ENCODE measurements around the gene AP2S1. TPM values are rescaled to one million over a fixed set of nuclear protein-coding genes. Genes with fewer than 3 reads are reported as not detected.
"Not testable (repeated sequence)": the region's sequence is repeated elsewhere in the genome, so short reads cannot be mapped to it uniquely, and the experiment has no call there.

The AP2S1 gene
- polyA plus RNA-seq, 2 of the 4 experiments (the other 2 are of a cell fraction), result 150 to 329 TPM

- TF ChIP-seq NPAS2 (CRISPR knock-in tag; IDR thresholded peaks at IDR 0.05; ENCODE audit: borderline replicate concordance) (no peak), CEBPB (IDR thresholded peaks at IDR 0.05) (no peak)
Observed at GRCh38 chr19:46806656-46807055, 44.0 kb downstream of the AP2S1 start (continued).

- H3K9me3 ChIP-seq; ATAC-seq; H3K4me3 ChIP-seq; H3K27ac ChIP-seq; H3K4me2 ChIP-seq; FAIRE-seq; DNase-seq (ENCODE audit: low read depth in 1 of 2, low spot score in 1 of 2): not testable (repeated sequence)
- POLR2A ChIA-PET, result interaction anchor here (0.9 to 3.6 kb wide), 2 partner anchors 16 to 17 kb away, joined by 3 to 15 read pairs; partner anchors contain the start of gene SLC1A5
- CTCF ChIA-PET, result interaction anchor here (0.7 to 5.4 kb wide), 9 partner anchors 9 to 198 kb away, joined by 3 to 25 read pairs (median 10); no protein-coding TSS in a partner anchor
- peaks cover 12% of the 10 kb centered on the region; the same call in 2 of the 3 replicates for H3K4me1 ChIP-seq
- 79% methylated on average over 4 of the region's 4 CpGs for WGBS (ENCODE audit: missing lambda C conversion rate)
Observed at GRCh38 chr19:46804432-46804831, 46.2 kb downstream of the AP2S1 start.

DNA sequence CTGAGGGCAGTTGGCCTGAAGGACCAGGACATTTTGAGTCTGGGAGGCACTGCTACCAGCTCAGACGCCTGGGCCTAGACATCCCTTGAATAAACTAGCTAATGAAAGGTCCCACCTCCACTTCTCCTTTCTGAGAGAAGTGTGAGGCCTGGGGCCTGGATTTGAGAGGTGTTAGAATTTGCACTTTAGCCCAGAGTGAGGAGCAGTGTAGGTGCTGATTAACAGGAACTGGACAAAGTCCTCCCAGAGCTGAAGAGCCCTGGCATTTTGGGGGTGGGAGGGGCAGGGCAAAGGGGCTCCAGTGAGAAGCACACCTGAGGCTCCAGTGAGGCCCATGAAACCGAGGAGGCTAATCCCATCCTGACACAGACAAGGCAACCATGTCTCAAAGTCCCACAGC, 47.1 kb downstream of the AP2S1 start:
- Histone ChIP-seq H3K4me2 (no peak overlapping the region), H3K4me1 (peaks cover 12% of the 10 kb centered on the region; the same call in 2 of the 3 replicates), H3K4me3 (no peak overlapping the region), H3K9me3 (no peaks in the 10 kb centered on the region), H3K27ac (peak overlapping the region in 1 of 2 experiments; percentile 47; a peak in 3 of 6 replicates)
- POLR2A ChIA-PET, result interaction anchor here (0.6 kb wide), 1 partner anchor 16 kb away, joined by 3 read pairs; no protein-coding TSS in a partner anchor
- CTCF ChIA-PET, result interaction anchor here (1.0 to 5.4 kb wide), 6 partner anchors 19 to 55 kb away, joined by 3 to 25 read pairs (median 5); no protein-coding TSS in a partner anchor
- no peak for DNase-seq (ENCODE audit: low read depth in 1 of 2, low spot score in 1 of 2)
- TF ChIP-seq EP300 (IDR thresholded peaks at IDR 0.05), result no peak
- TF ChIP-seq HDAC2 (IDR thresholded peaks at IDR 0.05), result no peak
- TF ChIP-seq MAX (IDR thresholded peaks at IDR 0.05), result no peak
- TF ChIP-seq, protein P1, sequence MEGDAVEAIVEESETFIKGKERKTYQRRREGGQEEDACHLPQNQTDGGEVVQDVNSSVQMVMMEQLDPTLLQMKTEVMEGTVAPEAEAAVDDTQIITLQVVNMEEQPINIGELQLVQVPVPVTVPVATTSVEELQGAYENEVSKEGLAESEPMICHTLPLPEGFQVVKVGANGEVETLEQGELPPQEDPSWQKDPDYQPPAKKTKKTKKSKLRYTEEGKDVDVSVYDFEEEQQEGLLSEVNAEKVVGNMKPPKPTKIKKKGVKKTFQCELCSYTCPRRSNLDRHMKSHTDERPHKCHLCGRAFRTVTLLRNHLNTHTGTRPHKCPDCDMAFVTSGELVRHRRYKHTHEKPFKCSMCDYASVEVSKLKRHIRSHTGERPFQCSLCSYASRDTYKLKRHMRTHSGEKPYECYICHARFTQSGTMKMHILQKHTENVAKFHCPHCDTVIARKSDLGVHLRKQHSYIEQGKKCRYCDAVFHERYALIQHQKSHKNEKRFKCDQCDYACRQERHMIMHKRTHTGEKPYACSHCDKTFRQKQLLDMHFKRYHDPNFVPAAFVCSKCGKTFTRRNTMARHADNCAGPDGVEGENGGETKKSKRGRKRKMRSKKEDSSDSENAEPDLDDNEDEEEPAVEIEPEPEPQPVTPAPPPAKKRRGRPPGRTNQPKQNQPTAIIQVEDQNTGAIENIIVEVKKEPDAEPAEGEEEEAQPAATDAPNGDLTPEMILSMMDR (IDR thresholded peaks at IDR 0.05), result no peak
- 51% methylated on average over 2 of the region's 2 CpGs for WGBS (ENCODE audit: missing lambda C conversion rate)
- no peak for FAIRE-seq
- no peak; a peak in 1 of 6 replicates for ATAC-seq

- DNase-seq (ENCODE audit: low read depth in 1 of 2, low spot score in 1 of 2) (no peak), ATAC-seq (peak; percentile 23 to 34; a peak in 2 of 6 replicates), FAIRE-seq (no peak)
- 89% methylated on average over 5 of the region's 5 CpGs for WGBS (ENCODE audit: missing lambda C conversion rate)
- Histone ChIP-seq H3K4me2 (no peak overlapping the region), H3K9me3 (no peaks in the 10 kb centered on the region), H3K4me1 (peaks cover 12% of the 10 kb centered on the region; the same call in 2 of the 3 replicates), H3K27ac (no peak overlapping the region), H3K4me3 (no peak overlapping the region)
- CTCF ChIA-PET, result interaction anchor here (0.6 to 5.4 kb wide), 6 partner anchors 26 to 519 kb away, joined by 3 to 25 read pairs (median 3); no protein-coding TSS in a partner anchor
- TF ChIP-seq CBX2 (IDR thresholded peaks at IDR 0.05; ENCODE audit: borderline replicate concordance, low read depth), result no peak
- no peak for TF ChIP-seq RAD21 (conservative IDR thresholded peaks at IDR 0.05 in 1 of 2, IDR thresholded peaks at IDR 0.05 in 1 of 2)
- POLR2A ChIA-PET, result no interaction called here
Observed at GRCh38 chr19:46802152-46802551, 48.5 kb downstream of the AP2S1 start.

- FAIRE-seq (no peak), DNase-seq (ENCODE audit: low read depth in 1 of 2, low spot score in 1 of 2) (no peak), ATAC-seq (no peak)
- WGBS (ENCODE audit: missing lambda C conversion rate), result 89% methylated on average over 2 of the region's 2 CpGs
- Histone ChIP-seq H3K4me3 (no peak overlapping the region), H3K4me1 (peaks cover 23% of the 10 kb centered on the region), H3K27ac (no peak overlapping the region), H3K9me3 (no peaks in the 10 kb centered on the region), H3K4me2 (no peak overlapping the region)
- TF ChIP-seq RAD21 (conservative IDR thresholded peaks at IDR 0.05 in 1 of 2, IDR thresholded peaks at IDR 0.05 in 1 of 2), result no peak
- no peak for TF ChIP-seq CHD4 (IDR thresholded peaks at IDR 0.05; ENCODE audit: borderline replicate concordance)
- no peak for TF ChIP-seq ZSCAN20 (CRISPR knock-in tag; IDR thresholded peaks at IDR 0.05)
- no peak for TF ChIP-seq POLR2AphosphoS2 (conservative IDR thresholded peaks at IDR 0.05; ENCODE audit: low read length)
- TF ChIP-seq, protein P2, sequence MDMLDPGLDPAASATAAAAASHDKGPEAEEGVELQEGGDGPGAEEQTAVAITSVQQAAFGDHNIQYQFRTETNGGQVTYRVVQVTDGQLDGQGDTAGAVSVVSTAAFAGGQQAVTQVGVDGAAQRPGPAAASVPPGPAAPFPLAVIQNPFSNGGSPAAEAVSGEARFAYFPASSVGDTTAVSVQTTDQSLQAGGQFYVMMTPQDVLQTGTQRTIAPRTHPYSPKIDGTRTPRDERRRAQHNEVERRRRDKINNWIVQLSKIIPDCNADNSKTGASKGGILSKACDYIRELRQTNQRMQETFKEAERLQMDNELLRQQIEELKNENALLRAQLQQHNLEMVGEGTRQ (IDR thresholded peaks at IDR 0.05), result no peak
- TF ChIP-seq RFX5 (IDR thresholded peaks at IDR 0.05), result no peak
- TF ChIP-seq KDM1A (IDR thresholded peaks at IDR 0.05; ENCODE audit: low read depth), result no peak
- no peak for TF ChIP-seq MAX (IDR thresholded peaks at IDR 0.05)
- TF ChIP-seq FOSL2 (IDR thresholded peaks at IDR 0.05), result no peak
- no peak for TF ChIP-seq FOSL2 (CRISPR knock-in tag; IDR thresholded peaks at IDR 0.05)
- TF ChIP-seq, protein P1 (IDR thresholded peaks at IDR 0.05), result no peak
- no peak for TF ChIP-seq SMC3 (IDR thresholded peaks at IDR 0.05)
- no peak for TF ChIP-seq FOXS1 (CRISPR knock-in tag; IDR thresholded peaks at IDR 0.05)
- TF ChIP-seq HDAC2 (IDR thresholded peaks at IDR 0.05), result no peak
- TF ChIP-seq MYC (IDR thresholded peaks at IDR 0.05; ENCODE audit: borderline replicate concordance, low read length), result no peak
- no peak for TF ChIP-seq HEYL (CRISPR knock-in tag; IDR thresholded peaks at IDR 0.05)
- no peak for TF ChIP-seq RARB (CRISPR knock-in tag; IDR thresholded peaks at IDR 0.05)
- no peak for TF ChIP-seq RNF2 (IDR thresholded peaks at IDR 0.05; ENCODE audit: borderline replicate concordance, low read depth)
- ChIA-PET POLR2A (interaction anchor here (1.4 kb wide), 1 partner anchor 10 kb away, joined by 4 read pairs; the partner anchor contains the start of gene SLC1A5), CTCF (interaction anchor here (0.6 to 3.2 kb wide), 9 partner anchors 9 to 95 kb away, joined by 3 to 11 read pairs (median 4); no protein-coding TSS in a partner anchor)
Observed at GRCh38 chr19:46798713-46799112, 51.9 kb downstream of the AP2S1 start.

Data from A549 (cell line).